Measurements from ENCODE around the gene BOC.

Gene BOC

GRCh38 chr3:113223475-113224281 is 12.3 kb downstream of the BOC start:
- ATAC-seq (peak; percentile 74), DNase-seq (peak; percentile 52)

GRCh38 chr3:113225286-113225685 is 13.9 kb downstream of the BOC start:
- ATAC-seq: no peak
- DNase-seq: no peak

GRCh38 chr3:113226491-113226890 is 15.1 kb downstream of the BOC start:
- DNase-seq (no peak), ATAC-seq (no peak)

DNA sequence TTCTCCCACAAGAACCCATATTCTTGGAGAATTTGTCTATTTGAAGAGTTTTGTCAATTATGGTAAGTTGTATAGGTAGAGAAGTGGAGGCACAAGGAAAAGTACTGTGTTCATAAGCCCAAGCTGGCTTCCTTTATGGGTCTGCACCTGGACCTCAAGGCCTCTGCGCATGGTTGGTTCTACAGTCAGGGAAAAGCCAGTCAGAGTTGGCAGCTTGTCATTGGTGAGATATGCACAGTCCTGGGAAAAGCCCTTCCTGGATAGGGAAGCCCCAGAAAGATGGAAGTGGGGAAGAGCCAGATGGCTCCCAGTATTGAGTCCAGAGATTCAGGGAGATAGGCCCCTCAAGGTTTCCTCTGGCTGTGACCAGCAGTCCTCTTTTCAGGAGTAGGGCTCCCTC is 15.8 kb downstream of the BOC start:
- ATAC-seq: no peak

DNA sequence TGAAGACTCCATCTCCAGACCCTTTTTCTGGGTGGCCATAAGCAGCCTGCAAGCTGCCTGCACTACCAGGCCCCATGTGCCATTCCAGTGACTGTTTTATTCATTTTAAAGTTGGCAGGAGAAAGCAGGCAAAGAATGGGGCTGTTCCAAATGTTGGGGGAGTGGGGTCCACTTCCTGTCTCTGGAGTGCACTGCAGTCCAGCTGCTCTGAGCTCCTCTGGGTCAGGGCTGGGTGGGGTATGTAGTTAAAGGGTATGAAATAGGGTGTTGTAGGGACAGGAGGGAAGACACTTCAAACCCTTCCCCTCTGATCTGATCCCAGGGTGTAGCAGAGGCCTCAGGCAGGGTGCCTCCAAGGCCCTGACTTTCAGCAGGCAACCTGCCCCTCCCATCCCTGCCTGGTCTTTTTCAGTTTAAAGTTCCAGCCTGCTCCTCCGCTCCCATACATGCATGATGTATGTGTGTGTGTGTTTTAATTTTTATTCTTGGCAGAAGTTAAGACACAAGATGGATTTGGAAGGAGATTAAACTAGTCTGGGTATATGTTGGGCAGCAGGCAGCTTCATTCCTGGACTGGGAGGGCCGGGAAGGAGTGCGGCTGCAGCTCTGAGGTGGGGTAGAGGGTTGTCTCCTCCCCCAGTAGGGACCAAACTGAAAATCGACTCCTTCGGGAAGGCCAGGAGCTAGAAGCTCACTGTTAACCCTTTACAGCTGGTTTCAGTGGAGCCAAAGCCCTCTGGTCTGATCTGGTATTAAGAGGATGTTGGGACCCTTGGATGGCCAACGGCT is 17.3 kb downstream of the BOC start:
- ATAC-seq (no peak), DNase-seq (no peak)

More for the DNA sequence above, 15.8 kb downstream of the BOC start:
- DNase-seq: no peak

DNA sequence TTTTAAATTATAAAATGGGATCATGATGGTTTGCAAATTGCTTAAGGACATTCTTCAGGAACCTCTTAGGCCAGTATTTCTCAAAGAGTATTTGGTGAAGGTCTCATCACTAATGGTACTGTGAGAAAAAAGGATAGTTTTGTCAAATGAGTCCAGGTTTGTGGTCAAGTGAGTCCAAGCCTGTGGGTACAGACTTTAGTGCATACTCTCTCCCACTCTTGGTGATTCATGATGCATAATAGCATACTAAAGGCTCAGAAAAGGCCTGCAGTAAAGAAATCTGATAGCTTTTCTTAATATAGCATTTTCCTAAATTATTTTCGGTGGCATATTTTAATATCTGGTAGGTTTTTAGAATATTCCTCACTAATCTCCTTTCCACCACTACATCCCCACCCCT is 20.0 kb downstream of the BOC start:
- ATAC-seq (peak; percentile 79), DNase-seq (no peak)

DNA sequence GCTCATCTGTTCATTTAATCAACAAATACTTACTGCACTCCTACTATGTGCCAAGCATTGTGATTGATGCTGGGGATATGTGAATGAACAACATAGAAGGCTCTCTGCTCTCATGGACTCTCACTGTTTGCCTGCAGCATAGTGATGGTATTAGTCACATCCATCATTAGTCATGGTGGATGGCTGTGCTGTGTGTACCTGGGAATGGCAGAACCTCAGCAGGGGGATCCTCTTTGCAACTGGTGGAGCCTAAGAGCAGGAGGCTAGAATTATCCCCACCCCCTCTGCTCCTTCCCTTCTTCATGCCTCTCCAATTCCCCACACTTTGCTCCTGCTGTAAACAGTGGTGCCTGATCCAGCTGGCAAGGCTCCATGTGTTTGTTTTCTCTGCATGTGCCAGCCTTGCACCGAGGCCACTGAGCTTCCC is 20.5 kb downstream of the BOC start:
- peak; percentile 75 for ATAC-seq

GRCh38 chr3:113232342-113232741 is 21.0 kb downstream of the BOC start:
- DNase-seq: no peak

More for the DNA sequence above, 20.5 kb downstream of the BOC start:
- no peak for DNase-seq

GRCh38 chr3:113233497-113233896 is 22.1 kb downstream of the BOC start:
- no peak for DNase-seq
- no peak for ATAC-seq

More at GRCh38 chr3:113232342-113232741, 21.0 kb downstream of the BOC start:
- ATAC-seq: no peak

DNA sequence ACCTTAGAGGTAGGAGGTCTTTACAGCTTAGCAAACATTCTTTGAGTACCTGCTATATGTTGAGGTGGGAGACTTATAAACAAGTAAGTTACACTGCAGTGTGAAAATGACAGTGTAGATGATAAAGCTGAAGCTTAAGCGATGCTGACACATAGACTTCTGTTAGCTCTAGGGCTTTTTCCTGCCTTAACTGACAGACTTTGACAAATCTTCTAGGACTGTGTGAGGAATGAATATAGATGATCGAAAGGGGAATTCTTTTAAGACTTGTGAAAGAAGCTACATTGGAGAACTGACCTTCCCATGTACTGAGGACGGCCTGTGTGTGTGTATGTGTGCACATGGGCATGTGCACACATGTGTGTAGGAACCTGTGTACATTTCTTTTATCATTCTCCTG is 22.7 kb downstream of the BOC start:
- DNase-seq (no peak), ATAC-seq (no peak)

DNA sequence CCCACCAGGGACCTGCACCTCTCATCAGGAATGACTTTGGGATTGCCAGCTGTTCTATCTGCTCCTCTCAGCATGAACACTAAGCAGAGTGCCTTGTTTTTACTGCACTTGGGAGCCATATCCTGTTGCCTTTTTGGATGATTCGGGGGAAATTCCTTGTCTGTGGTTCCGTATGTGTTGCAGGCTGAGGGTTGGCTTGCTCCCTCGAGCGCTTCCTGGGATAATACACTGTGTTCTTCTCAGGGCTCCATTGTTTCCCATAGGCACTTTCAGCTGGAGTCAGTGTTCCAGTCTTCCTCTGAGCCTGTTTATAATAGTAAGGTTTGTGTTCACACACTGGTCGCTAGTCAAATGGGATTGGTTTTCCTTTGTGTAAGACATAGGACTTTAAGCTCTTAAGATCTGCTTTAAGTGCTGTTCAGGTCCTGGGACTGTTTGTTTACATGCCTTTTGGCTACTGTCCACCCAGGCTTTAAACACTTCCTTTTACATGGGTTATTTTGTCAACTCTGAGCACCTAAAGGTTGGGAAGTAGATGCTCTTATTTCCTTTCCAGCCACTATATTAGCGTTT is 23.4 kb downstream of the BOC start:
- ATAC-seq: no peak
- no peak for DNase-seq

- DNase-seq (no peak), ATAC-seq (no peak)
Observed at GRCh38 chr3:113238503-113238902, 27.1 kb downstream of the BOC start.

- no peak for ATAC-seq
- no peak for DNase-seq
Observed at GRCh38 chr3:113240841-113241240, 29.5 kb downstream of the BOC start.

DNA sequence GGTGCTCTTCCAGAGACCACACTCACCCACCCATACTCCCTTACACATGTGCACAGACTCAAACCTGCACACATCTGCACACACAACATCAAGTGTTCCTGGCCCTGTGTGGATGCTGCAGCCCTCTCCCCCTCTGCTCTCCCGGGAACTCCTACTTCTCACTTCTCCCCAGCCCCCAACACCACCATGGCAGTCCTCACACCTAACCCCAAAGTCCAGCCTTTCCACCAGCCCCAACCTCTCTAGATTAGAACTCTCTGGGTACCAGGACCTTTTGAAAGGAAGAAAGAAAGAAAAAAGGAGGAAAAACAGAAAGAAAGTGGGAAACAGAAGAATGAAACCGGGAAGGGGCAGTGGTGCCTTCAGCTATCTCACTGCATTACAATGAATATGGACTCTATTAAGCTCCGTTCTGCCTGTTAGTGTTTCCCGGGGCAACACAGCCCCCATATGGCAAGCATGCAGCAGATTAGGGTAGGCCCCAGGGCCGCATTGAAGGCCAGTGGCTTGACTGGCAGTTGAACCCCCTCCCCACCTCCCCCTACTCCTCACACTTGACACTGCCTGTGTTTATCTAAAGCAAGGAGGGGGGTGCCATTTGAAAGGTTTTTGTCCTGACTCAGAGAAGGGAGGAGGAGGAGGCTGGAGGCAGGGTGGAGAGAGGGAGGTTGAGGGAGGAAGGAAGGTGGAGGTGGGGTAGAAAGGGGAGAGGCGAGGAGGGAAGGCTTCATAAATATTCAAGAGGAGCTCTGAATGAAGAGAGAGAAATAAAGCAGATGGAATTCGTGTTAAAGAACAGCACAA is 30.1 kb downstream of the BOC start:
- ATAC-seq (no peak), DNase-seq (no peak)

DNA sequence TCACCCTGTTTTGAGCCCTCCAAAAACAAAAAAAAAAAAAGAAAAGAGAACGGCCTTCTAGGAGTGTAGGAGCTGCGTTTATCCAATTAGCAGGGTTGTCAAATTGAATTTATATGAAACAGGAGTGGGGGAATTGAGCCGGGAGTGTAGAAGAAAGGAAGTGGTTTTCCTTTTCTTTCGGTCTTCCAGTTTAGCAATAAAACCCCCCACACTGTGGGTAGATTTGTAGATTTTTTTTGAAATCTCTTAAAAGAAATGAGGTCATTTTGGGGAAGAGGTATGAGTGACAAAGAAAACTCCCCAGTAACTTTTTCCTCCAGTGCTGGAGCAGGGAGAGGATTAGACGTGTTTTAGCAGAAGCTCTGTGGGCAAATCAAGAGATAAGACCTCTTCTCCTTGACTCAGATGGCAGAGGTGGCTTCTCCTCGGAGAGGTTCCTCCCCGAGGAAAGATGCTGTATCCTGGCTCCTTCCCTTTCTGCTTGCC is 30.8 kb downstream of the BOC start:
- no peak for DNase-seq
- ATAC-seq: no peak

DNA sequence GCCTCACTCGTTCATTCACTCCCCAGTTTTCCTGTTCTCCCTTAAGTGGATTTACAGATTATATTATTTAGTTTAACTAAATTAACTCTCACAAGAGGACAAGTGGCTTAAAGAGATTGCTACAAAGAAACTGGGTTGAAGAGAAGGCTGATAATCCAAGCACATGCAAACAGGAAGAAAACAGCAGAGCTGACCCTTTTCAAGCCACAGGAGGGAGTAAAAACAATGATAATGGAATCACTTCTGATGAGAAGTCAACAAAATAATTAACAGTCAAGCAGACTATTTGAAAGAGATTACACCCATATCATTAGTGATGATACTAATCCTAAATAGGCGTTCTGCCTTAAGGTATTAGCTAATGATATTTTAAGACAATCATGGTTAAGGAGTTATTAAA is 31.7 kb downstream of the BOC start:
- no peak for DNase-seq
- ATAC-seq: no peak

- DNase-seq (no peak), ATAC-seq (no peak)
Observed at GRCh38 chr3:113243846-113244245, 32.5 kb downstream of the BOC start.

- DNase-seq (no peak), ATAC-seq (no peak)
Observed at GRCh38 chr3:113245761-113246161, 34.4 kb downstream of the BOC start.

GRCh38 chr3:113247068-113247467 is 35.7 kb downstream of the BOC start:
- DNase-seq (no peak), ATAC-seq (no peak)

- DNase-seq (no peak), ATAC-seq (no peak)
Observed at GRCh38 chr3:113247675-113248458, 36.5 kb downstream of the BOC start.

DNA sequence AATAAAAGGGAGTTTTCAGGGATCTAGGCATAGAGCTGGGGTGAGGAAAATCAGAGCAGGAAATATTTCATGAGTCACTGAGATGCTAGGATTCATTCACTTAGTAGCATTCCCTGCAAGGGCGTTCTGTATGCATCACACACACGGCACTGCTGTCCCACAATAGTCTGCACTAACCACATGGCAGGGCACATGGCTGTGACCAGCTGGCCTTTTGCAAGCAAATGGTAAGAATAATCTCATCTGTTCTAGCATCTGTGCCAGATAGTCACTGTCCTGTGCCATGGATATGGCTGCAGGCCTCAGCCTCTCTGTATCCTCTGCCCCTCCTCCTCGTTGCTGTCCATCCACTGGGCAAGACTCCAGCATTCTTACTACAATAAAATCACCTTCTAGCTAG is 37.8 kb downstream of the BOC start:
- ATAC-seq: no peak
- DNase-seq: no peak
